D721Med (cell line): Measurements from ENCODE around the gene HOXA3.

Experiments
- DNase-seq: peaks from one replicate; pipeline ENCODE4 v3.0.0; 2011; ENCODE audit warnings: low spot score; ENCODE audit not compliant: insufficient read length
- FAIRE-seq: peaks from 2 replicates; lab custom pipeline; 2011; peaks lifted over from hg19 to GRCh38; lab: Jason Lieb, UNC
- CTCF ChIP-seq: IDR thresholded peaks from 2 replicates; pipeline ENCODE4 v1.5.1; 2012; ENCODE audit warnings: mild to moderate bottlenecking, control low read depth; ENCODE audit not compliant: insufficient read depth; ENCODE audit errors: missing control alignments

Gene HOXA3

DNA sequence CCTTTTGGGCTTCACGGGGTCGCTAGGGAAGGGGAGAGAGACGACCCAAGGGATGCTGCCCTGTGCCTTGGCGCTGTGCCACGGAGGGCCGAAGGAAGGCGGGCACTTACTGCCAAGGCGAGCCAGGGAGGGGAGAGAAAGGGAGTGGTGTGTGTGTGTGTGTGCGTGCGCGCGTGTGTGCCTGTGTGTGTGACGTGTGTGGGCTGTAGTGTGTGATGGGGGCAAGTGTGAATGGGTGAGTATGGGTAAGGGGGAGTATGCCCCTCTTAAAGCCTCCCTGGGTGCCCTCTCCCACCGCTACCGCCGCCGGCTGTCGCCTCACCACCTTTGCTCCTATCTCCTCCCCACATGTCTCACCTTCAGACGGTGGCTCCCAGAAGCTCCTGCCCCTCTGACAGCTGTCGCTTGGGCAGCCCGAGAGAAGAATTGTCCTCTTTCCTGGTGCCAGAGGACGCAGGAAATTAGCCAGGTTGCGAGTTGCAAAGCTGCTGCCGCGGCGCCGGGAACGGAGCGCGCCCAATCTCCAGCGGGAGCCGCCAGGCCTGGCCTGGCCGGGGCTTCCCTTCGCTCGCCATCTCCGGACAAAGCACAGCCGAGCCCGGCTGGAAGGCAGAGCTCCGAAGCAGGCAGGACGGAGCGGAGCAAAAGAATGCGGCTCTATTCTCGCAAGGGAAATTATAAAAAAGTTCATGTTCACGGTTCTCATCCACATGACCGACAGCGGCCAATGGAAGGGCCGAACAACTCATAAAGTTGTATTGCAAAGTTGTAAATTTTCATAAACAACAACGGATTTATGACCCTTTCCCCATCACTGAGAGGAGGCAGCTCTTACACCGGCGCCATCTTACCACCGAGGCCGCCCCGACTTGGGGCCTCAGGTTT is at the start of gene HOXA3:
Gene HOXA3, minus strand, starts transcription at position 653 of the 885 bp plus-strand sequence. CDS start 41,943 bp downstream, outside the sequence.
- no peak for DNase-seq
- FAIRE-seq: no peak
- no peak for TF ChIP-seq CTCF

- DNase-seq: no peak
- no peak for FAIRE-seq
- no peak for TF ChIP-seq CTCF
Observed at GRCh38 chr7:27201580-27202017, 49.2 kb upstream of the HOXA3 start.

- no peak for TF ChIP-seq CTCF
- FAIRE-seq: no peak
- no peak for DNase-seq
Observed at GRCh38 chr7:27200761-27201579, 48.6 kb upstream of the HOXA3 start.

DNA sequence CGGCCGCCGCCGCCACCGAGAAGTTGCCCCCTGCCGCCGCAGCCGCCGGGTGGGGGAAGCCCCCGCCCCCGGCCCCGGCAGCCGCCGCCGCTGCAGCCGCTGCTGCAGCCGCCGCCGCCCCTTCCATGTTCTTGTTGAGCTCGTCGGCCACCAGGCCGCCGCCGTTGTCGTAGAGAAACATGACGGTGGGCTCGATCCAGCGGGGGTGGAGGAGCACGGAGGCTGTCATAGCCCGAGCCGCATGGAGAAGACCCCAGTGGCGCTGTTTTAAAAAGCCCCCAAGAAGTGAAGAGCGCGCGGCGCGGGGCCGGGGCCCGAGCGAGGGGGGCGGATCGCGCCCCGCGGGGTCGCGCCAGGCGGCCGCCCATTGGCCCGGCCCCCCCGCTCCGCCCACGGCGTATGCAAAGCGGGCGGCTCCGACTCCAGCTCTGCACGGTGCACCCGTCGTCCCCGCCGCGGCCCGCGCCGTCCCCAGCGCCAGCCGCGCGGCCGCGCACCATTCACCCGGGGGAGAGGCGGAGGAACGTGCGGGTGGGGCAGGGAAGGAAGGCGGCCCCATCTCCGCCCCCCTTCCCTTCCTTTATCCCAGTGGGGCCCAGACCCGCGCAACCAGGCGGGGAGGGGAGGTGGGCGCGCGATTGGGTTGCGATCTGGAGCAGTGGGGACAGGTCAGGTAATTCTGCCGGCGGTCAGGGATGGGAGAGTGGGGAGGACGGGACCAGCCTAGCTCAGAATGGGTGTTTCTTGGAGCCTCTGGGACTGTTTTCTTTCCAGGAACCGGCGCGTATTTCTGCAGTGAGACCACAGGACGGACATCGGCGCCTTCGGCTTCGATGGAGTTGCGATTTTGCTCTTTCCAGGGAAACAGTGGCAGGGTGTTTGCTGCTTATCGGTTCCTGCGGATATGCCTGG is 47.7 kb upstream of the HOXA3 start, which contains the start of gene HOXA13:
Gene HOXA13, minus strand, starts transcription at position 243 of the 912 bp plus-strand sequence. Its CDS starts 14 bp downstream, at position 229.
- no peak for FAIRE-seq
- TF ChIP-seq CTCF: no peak
- no peak for DNase-seq

DNA sequence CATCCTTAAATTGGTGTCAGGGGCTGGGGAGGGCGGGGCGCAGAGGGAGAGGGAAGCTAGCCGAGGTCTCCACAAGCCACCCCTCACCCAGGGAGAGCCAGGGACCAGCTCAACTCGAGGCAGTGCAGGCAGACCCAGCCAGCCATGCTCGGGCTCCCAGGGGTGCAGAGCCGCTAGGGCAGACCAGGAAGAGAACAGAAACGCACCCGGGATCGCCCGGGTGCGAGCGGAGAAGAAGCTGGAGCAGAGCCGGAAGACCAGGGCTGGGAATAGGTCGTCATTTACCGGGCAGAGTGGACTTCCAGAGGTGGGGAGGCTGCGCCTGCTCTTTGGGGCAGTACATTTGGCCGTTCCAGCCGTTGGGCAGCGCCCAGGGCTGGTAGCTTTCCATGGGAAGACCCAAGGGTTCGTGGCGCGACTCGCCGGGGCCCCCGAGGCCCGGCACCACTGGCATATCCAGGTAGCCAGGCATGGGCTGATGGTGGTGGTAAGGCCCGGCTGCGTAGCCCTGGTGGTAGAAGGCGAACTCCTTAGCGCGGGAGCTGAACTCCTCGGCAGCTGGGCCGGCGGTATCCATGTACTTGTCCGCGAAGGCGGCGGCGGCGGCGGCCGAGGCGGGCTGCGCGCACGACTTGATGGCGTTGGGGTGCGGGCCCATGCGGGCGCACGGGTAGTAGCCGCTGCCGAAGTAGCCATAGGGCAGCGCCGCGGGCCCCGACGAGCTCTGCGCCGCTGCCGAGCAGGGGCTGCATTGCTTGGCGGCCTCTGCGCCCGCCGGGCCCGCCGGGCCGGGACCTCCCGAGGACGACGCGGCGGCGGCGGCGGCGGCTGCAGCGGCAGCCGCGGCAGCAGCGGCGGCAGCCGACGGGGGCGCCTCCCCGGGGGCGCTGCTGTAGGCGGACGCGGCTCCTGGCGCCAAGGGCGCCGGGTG is 46.8 kb upstream of the HOXA3 start:
- FAIRE-seq: no peak
- no peak for DNase-seq
- no peak for TF ChIP-seq CTCF
